ENCODE results near the gene RFX7.

DNA sequence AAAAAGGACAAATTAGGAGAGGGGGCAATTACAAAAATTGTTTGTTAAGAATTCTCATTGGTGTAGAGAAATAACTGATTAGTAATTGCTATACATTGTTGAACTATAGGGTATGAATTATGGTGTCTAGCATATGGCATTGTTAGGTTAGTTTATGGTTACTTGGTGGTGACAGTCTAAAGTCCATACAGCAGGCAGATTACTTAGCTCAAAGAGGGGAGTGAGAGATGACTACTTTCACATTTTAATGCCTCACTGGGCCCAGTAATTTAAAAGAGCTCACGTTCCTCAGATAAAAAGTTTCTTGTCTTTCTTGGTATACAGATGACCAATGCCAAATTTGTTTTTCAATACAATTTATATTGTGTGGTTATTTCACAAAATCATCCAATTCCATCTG is 137.8 kb downstream of the RFX7 start:
- no peak for TF ChIP-seq CHD2 (IDR thresholded peaks at IDR 0.05; ENCODE audit: low read length, partially characterized antibody)
- TF ChIP-seq, protein P1, sequence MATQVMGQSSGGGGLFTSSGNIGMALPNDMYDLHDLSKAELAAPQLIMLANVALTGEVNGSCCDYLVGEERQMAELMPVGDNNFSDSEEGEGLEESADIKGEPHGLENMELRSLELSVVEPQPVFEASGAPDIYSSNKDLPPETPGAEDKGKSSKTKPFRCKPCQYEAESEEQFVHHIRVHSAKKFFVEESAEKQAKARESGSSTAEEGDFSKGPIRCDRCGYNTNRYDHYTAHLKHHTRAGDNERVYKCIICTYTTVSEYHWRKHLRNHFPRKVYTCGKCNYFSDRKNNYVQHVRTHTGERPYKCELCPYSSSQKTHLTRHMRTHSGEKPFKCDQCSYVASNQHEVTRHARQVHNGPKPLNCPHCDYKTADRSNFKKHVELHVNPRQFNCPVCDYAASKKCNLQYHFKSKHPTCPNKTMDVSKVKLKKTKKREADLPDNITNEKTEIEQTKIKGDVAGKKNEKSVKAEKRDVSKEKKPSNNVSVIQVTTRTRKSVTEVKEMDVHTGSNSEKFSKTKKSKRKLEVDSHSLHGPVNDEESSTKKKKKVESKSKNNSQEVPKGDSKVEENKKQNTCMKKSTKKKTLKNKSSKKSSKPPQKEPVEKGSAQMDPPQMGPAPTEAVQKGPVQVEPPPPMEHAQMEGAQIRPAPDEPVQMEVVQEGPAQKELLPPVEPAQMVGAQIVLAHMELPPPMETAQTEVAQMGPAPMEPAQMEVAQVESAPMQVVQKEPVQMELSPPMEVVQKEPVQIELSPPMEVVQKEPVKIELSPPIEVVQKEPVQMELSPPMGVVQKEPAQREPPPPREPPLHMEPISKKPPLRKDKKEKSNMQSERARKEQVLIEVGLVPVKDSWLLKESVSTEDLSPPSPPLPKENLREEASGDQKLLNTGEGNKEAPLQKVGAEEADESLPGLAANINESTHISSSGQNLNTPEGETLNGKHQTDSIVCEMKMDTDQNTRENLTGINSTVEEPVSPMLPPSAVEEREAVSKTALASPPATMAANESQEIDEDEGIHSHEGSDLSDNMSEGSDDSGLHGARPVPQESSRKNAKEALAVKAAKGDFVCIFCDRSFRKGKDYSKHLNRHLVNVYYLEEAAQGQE (IDR thresholded peaks at IDR 0.05): no peak
- TF ChIP-seq POLR2A (IDR thresholded peaks at IDR 0.05; ENCODE audit: low read length): no peak
- no peak for TF ChIP-seq MAFK (IDR thresholded peaks at IDR 0.05; ENCODE audit: partially characterized antibody)
- no peak for TF ChIP-seq TP53 (CRISPR knock-in tag; IDR thresholded peaks at IDR 0.05)
- TF ChIP-seq CTCF (IDR thresholded peaks at IDR 0.05): no peak
- TF ChIP-seq BCL3 (IDR thresholded peaks at IDR 0.05): no peak
- TF ChIP-seq RCOR1 (IDR thresholded peaks at IDR 0.05; ENCODE audit: low read depth, low read length): no peak
- TF ChIP-seq RFX5 (IDR thresholded peaks at IDR 0.05): no peak
- TF ChIP-seq SREBF2 (IDR thresholded peaks at IDR 0.05): no peak
- no peak for TF ChIP-seq SMC3 (IDR thresholded peaks at IDR 0.05)

Measured in A549 (cell line).